ENCODE results near the gene ASXL1.

The ASXL1 gene

DNA sequence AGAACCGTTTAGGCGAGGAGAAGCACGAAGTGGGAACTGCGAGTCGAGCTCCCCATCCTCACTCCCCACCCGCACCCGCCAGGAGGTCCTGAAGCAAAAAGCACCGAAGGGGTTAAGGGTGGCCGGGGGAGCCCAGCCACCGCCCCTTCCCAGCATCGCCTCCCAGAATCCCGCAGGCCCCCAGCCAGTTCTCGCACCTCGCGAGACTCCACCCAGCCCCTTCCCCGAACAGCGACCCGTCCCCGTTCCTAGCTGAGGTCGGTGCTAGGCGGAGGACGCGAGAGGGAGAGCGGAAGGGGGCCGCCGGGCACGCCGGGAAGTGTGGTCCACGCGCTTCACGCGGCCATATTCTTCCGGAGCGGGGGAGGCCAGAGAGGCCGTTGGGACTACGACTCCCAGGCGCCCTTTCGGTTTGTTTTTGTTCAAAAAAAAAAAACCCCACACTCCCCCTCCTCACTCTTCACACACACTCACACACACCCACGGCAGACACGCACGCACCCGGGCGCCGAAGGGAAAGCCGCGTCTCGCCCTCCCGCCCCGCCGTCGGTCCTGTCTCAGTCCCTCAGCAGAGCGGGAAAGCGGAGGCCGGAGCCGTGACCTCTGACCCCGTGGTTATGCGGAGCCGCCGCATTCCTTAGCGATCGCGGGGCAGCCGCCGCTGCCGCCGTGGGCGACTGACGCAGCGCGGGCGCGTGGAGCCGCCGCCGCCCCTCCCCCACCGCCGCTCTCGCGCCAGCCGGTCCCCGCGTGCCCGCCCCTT, at the start of gene ASXL1:
Gene ASXL1, plus strand, starts transcription at position 463 of the 763 bp plus-strand sequence. CDS start 445 bp downstream, outside the sequence.
- H3K4me3 ChIP-seq (ENCODE audit: low read depth, low read length), result peak within 1 kb of the TSS; percentile 89
- H3K9me3 ChIP-seq (ENCODE audit: severe bottlenecking), result no peaks in the 10 kb centered on the region
- H3K27me3 ChIP-seq (ENCODE audit: insufficient read depth, low read depth, severe bottlenecking), result no peaks in the 10 kb centered on the region
- peaks cover 20% of the 10 kb centered on the region for H3K36me3 ChIP-seq
- DNase-seq, result peak; percentile 99
- TF ChIP-seq, protein P1, sequence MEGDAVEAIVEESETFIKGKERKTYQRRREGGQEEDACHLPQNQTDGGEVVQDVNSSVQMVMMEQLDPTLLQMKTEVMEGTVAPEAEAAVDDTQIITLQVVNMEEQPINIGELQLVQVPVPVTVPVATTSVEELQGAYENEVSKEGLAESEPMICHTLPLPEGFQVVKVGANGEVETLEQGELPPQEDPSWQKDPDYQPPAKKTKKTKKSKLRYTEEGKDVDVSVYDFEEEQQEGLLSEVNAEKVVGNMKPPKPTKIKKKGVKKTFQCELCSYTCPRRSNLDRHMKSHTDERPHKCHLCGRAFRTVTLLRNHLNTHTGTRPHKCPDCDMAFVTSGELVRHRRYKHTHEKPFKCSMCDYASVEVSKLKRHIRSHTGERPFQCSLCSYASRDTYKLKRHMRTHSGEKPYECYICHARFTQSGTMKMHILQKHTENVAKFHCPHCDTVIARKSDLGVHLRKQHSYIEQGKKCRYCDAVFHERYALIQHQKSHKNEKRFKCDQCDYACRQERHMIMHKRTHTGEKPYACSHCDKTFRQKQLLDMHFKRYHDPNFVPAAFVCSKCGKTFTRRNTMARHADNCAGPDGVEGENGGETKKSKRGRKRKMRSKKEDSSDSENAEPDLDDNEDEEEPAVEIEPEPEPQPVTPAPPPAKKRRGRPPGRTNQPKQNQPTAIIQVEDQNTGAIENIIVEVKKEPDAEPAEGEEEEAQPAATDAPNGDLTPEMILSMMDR (IDR thresholded peaks at IDR 0.05; ENCODE audit: low read depth, low read length), result no peak
- H3K27ac ChIP-seq, result peak within 1 kb of the TSS; percentile 96

DNA sequence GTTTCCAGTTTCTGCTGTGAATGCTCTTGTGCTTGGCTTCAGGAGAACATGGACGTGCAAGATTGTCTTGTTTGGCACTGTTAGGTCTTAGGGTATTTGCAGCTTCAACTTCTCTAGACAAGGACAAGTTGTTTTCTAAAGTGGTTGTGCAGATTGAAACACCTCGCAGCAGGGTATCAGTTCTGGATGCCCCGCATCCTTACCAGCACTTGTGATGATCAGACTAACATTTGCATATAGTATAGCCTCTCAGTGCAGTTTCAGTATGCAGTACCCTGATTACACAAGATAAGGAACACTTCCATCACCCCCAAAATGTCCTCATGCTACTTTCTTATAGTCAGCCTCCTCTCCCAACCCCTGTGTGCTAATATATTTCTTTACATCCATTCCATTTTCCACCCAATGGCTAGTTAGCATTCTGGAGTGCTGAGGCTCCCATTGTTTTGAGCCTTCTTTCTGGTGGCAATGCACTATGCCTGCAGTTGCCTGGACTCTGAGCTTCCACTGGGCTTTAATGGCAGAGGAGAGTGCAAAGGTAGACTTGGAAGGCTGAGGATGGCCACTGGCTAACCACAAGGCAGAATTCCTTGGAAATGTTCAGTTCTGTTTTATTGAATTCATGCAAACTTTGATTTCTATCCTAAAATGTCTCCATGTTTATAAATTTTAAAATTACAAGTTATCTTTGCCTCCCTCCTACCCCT, 45.3 kb upstream of the ASXL1 start:
- no peak for DNase-seq
- no peaks in the 10 kb centered on the region for H3K9me3 ChIP-seq (ENCODE audit: severe bottlenecking)
- no peaks in the 10 kb centered on the region for H3K27me3 ChIP-seq (ENCODE audit: insufficient read depth, low read depth, severe bottlenecking)
- no peak overlapping the region for H3K27ac ChIP-seq
- no peak overlapping the region for H3K4me3 ChIP-seq (ENCODE audit: low read depth, low read length)
- peaks cover 19% of the 10 kb centered on the region for H3K36me3 ChIP-seq
- TF ChIP-seq, protein P1 (IDR thresholded peaks at IDR 0.05; ENCODE audit: low read depth, low read length), result no peak

DNA sequence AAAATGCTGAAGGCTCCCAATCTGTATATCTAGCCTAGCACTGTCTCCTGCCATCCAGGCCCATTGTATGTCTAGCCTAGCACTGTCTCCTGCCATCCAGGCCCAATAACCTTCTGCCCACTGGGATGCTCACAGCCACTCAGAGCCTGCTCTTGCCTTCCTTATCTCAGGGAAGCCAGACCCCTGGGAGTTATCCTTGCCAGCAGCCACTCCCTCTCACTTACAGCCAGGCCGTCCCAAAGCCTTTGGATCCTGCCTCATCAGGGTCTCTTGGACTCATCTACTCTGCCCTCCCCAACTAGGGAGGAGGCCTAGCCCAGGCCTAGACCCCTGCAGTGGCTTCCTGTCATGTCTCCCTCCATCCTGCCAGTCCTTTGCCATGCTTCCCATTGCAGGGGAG, 43.4 kb upstream of the ASXL1 start:
- H3K4me3 ChIP-seq (ENCODE audit: low read depth, low read length), result no peak overlapping the region
- H3K36me3 ChIP-seq, result peaks cover 24% of the 10 kb centered on the region
- no peaks in the 10 kb centered on the region for H3K9me3 ChIP-seq (ENCODE audit: severe bottlenecking)
- no peaks in the 10 kb centered on the region for H3K27me3 ChIP-seq (ENCODE audit: insufficient read depth, low read depth, severe bottlenecking)
- TF ChIP-seq, protein P1 (IDR thresholded peaks at IDR 0.05; ENCODE audit: low read depth, low read length), result no peak
- DNase-seq, result no peak
- H3K27ac ChIP-seq, result no peak overlapping the region

DNA sequence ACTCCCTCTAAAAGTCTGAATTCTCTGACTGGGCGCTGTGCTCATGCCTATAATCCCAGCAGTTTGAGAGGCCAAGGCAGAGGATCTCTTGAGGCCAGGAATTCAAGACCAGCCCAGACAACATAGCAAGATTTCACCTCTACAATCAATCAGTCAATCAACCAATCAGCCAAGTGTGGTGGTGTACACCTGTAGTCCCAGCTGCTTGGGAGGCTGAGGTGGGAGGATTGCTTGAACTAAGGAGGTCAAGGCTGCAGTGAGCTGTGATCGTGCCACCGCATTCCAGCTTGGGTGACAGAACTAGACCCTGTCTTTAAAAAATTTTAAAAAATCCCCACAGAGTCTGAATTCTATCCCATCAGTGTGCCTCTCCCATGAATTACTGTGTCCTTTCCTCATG, 42.7 kb upstream of the ASXL1 start:
- no peak for DNase-seq
- no peak overlapping the region for H3K27ac ChIP-seq
- TF ChIP-seq, protein P1 (IDR thresholded peaks at IDR 0.05; ENCODE audit: low read depth, low read length), result no peak
- H3K4me3 ChIP-seq (ENCODE audit: low read depth, low read length), result no peak overlapping the region
- H3K36me3 ChIP-seq, result peaks cover 18% of the 10 kb centered on the region
- no peaks in the 10 kb centered on the region for H3K27me3 ChIP-seq (ENCODE audit: insufficient read depth, low read depth, severe bottlenecking)
- H3K9me3 ChIP-seq (ENCODE audit: severe bottlenecking), result no peaks in the 10 kb centered on the region

DNA sequence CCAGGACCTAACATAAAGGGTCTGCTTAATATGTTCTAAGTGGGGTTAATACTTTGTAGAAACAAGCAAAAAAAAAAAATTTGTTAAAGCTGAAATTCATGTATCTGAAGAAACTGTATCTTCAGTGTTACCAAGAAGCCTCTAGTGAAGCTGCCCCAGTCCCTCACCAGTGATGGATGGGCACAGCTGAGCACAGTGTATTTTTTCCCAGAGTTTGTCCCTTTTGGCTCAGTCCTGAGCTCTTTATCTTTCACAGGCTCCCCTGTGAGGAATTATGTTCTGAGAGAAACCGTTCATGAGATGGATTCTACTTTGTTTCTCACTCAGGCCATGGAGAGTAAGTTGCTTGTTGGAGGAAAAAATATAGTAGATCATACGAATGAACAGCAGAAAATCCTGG, 42.2 kb upstream of the ASXL1 start:
- no peaks in the 10 kb centered on the region for H3K27me3 ChIP-seq (ENCODE audit: insufficient read depth, low read depth, severe bottlenecking)
- no peaks in the 10 kb centered on the region for H3K9me3 ChIP-seq (ENCODE audit: severe bottlenecking)
- no peak overlapping the region for H3K27ac ChIP-seq
- no peak overlapping the region for H3K4me3 ChIP-seq (ENCODE audit: low read depth, low read length)
- TF ChIP-seq, protein P1 (IDR thresholded peaks at IDR 0.05; ENCODE audit: low read depth, low read length), result no peak
- no peak for DNase-seq
- peaks cover 13% of the 10 kb centered on the region for H3K36me3 ChIP-seq

Measured in WERI-Rb-1 (cell line).